K562 (cell line): ENCODE results near the gene DCTN2. TPM values are rescaled to one million over a fixed set of nuclear protein-coding genes. Genes with fewer than 3 reads are reported as not detected.

ENCODE experiments used
- CBFA2T3 ChIP-seq: fragments of 450-650 bp; IDR thresholded peaks from 2 replicates; pipeline ENCODE4 v1.6.1; 2017
- DEAF1 ChIP-seq: fragments of 450-650 bp; formaldehyde crosslinking; IDR thresholded peaks from 2 replicates; pipeline ENCODE4 v1.4.0; 2020; ENCODE audit warnings: mild to moderate bottlenecking, moderate library complexity
- DPF2 ChIP-seq: fragments of 450-650 bp; IDR thresholded peaks from 2 replicates; pipeline ENCODE4 v1.6.1; 2016
- FOXK2 ChIP-seq, 2 experiments: fragments of 450-650 bp; IDR thresholded peaks in 1 of 2; conservative IDR thresholded peaks in 1 of 2; 2 replicates each; pipeline ENCODE4 v1.6.1; 2016; ENCODE audit warnings: low read depth in 2 of 2, mild to moderate bottlenecking in 1 of 2
- FOXM1 ChIP-seq, 2 experiments: fragments of 450-650 bp in 1 of 2; sonication (generic) in 1 of 2; formaldehyde crosslinking in 1 of 2; IDR thresholded peaks; 2 replicates each; pipeline versions ENCODE4 v1.6.1 to v1.9.0; 2017 to 2022; ENCODE audit warnings: low read depth in 2 of 2, mild to moderate bottlenecking in 2 of 2, missing genetic modification reagents in 1 of 2, moderate library complexity in 1 of 2
- FOXP1 ChIP-seq: sonication (generic); formaldehyde crosslinking; IDR thresholded peaks from 2 replicates; pipeline ENCODE4 v1.8.0; 2022; ENCODE audit warnings: mild to moderate bottlenecking, missing genetic modification reagents
- GATAD2A ChIP-seq: fragments of 450-650 bp; IDR thresholded peaks from 2 replicates; pipeline ENCODE4 v1.6.1; 2017
- GTF2A2 ChIP-seq: IDR thresholded peaks from 2 replicates; pipeline ENCODE4 v1.6.1; 2016; ENCODE audit warnings: mild to moderate bottlenecking, missing genetic modification characterization, missing compliant biosample characterization
- GTF2B ChIP-seq: IDR thresholded peaks from 2 replicates; pipeline ENCODE4 v1.6.1; 2011; ENCODE audit not compliant: insufficient read length; ENCODE audit errors: extremely low read depth
- GTF2F1 ChIP-seq: IDR thresholded peaks from 2 replicates; pipeline ENCODE4 v1.6.1; 2011; ENCODE audit warnings: low read depth, low read length, improper control_type of control experiment
- HCFC1 ChIP-seq: IDR thresholded peaks from 2 replicates; pipeline ENCODE4 v1.6.1; 2012; ENCODE audit warnings: low read depth, low read length, improper control_type of control experiment
- MAFK ChIP-seq: IDR thresholded peaks from 2 replicates; pipeline ENCODE4 v1.6.1; 2011; ENCODE audit warnings: low read length, improper control_type of control experiment
- MAZ ChIP-seq, 2 experiments: fragments of 450-650 bp in 1 of 2; sonication (generic) in 1 of 2; formaldehyde crosslinking; IDR thresholded peaks in 1 of 2; conservative IDR thresholded peaks in 1 of 2; 2 replicates each; pipeline versions ENCODE4 v1.4.0 to v1.5.0; 2020; ENCODE audit warnings: mild to moderate bottlenecking in 1 of 2, missing genetic modification reagents in 1 of 2
- MITF ChIP-seq: IDR thresholded peaks from 2 replicates; pipeline ENCODE4 v1.6.1; 2014; ENCODE audit warnings: antibody characterized with exemption
- MTA2 ChIP-seq: fragments of 450-650 bp; IDR thresholded peaks from 2 replicates; pipeline ENCODE4 v1.6.1; 2016; ENCODE audit warnings: low read depth
- NCOA1 ChIP-seq: fragments of 450-650 bp; IDR thresholded peaks from 2 replicates; pipeline ENCODE4 v1.6.1; 2016; ENCODE audit warnings: low read depth
- NCOR1 ChIP-seq: fragments of 450-650 bp; IDR thresholded peaks from 2 replicates; pipeline ENCODE4 v1.6.1; 2016; ENCODE audit warnings: mild to moderate bottlenecking, moderate library complexity
- PKNOX1 ChIP-seq: fragments of 450-650 bp; IDR thresholded peaks from 2 replicates; pipeline ENCODE4 v1.6.1; 2016
- RB1 ChIP-seq: fragments of 450-650 bp; IDR thresholded peaks from 2 replicates; pipeline ENCODE4 v1.6.1; 2017; ENCODE audit warnings: low read depth, mild to moderate bottlenecking
- SMC3 ChIP-seq: conservative IDR thresholded peaks from 2 replicates; pipeline ENCODE4 v1.6.1; 2011; ENCODE audit warnings: low read depth, low read length, improper control_type of control experiment; ENCODE audit not compliant: insufficient read depth
- TAF1 ChIP-seq: IDR thresholded peaks from 2 replicates; pipeline ENCODE4 v1.6.1; 2011; ENCODE audit warnings: mild to moderate bottlenecking, low read length, moderate library complexity; ENCODE audit not compliant: insufficient read depth, control insufficient read depth, severe bottlenecking; ENCODE audit errors: extremely low read depth
- XRCC5 ChIP-seq: fragments of 200-400 bp; formaldehyde crosslinking; IDR thresholded peaks from 2 replicates; pipeline ENCODE4 v1.6.1; 2017; ENCODE audit warnings: low read depth, mild to moderate bottlenecking, low read length
- ZNF253 ChIP-seq: fragments of 250-450 bp; sonication (Bioruptor Pico); conservative IDR thresholded peaks from 2 replicates; pipeline ENCODE4 v1.6.1; 2021; ENCODE audit warnings: mild to moderate bottlenecking
- ZNF766 ChIP-seq: fragments of 200-800 bp; sonication (Bioruptor generic); conservative IDR thresholded peaks from 2 replicates; pipeline ENCODE4 v1.6.1; 2016; ENCODE audit warnings: missing genetic modification characterization, missing compliant biosample characterization
- polyA plus RNA-seq, 8 experiments: library from polyadenylated mRNA; depleted of rRNA in 4 of 8; stranded (reverse) in 5 of 8; unstranded in 3 of 8; fragments of >200 nt; fragmentation: Nextera tagmentation in 2 of 8; fragmentation: Illumina TruSeq in 1 of 8; extraction: Ambion mirVana in 2 of 8; extraction: Trizol in 1 of 8; gene quantifications; 2 replicates each; pipeline versions ENCODE4 v1.2.1 to v1.2.3, GENCODE V29; 2011 to 2014; ENCODE audit warnings: inconsistent platforms in 1 of 8, missing spikeins in 1 of 8
- total RNA-seq, 7 experiments: library from RNA; depleted of rRNA in 6 of 7; stranded (reverse); fragments of >200 nt in 6 of 7; fragmentation: Illumina TruSeq in 2 of 7; extraction: Trizol in 2 of 7; gene quantifications; 2 replicates each; pipeline versions ENCODE4 v1.2.1 to v1.2.3, GENCODE V29; 2011 to 2021; ENCODE audit warnings: low replicate concordance in 1 of 7

The DCTN2 gene
- total and polyA plus RNA-seq, 9 of the 15 experiments (the other 6 are each of a cell fraction or from before 2014, with no cell fraction given): 43.6 to 270 (median 125) TPM

- TF ChIP-seq HCFC1 (peak; percentile 32; the same call in 1 of the 2 replicates), CBFA2T3 (0 out of 2 replicates have a peak, but pooled peaks have one; percentile 3), FOXM1 (IDR thresholded peaks at IDR 0.05; ENCODE audit: low read depth) (no peak), FOXM1 (CRISPR knock-in tag; IDR thresholded peaks at IDR 0.05; ENCODE audit: low read depth) (no peak), XRCC5 (0 out of 2 replicates have a peak, but pooled peaks have one; percentile 60), GATAD2A (0 out of 2 replicates have a peak, but pooled peaks have one; percentile 45), NCOA1 (0 out of 2 replicates have a peak, but pooled peaks have one; percentile 24), FOXP1 (CRISPR knock-in tag) (no peak), SMC3 (peak; percentile 92), DEAF1 (CRISPR knock-in tag) (peak; percentile 90), ZNF766 (CRISPR knock-in tag) (0 out of 2 replicates have a peak, but pooled peaks have one; percentile 40), FOXK2 (conservative IDR thresholded peaks at IDR 0.05 in 1 of 2, IDR thresholded peaks at IDR 0.05 in 1 of 2; ENCODE audit: low read depth in 2 of 2) (no peak), ZNF253 (CRISPR knock-in tag) (no peak), PKNOX1 (no peak), MTA2 (no peak), MAZ (CRISPR knock-in tag; conservative IDR thresholded peaks at IDR 0.05 in 1 of 2, IDR thresholded peaks at IDR 0.05 in 1 of 2) (peak in 1 of 2 experiments; percentile 73; a peak in 1 of 4 replicates), MAFK (0 out of 2 replicates have a peak, but pooled peaks have one; percentile 17), GTF2B (no peak), RB1 (peak; percentile 70), NCOR1 (peak; percentile 35; the same call in 1 of the 2 replicates), DPF2 (0 out of 2 replicates have a peak, but pooled peaks have one; percentile 26), GTF2F1 (no peak), MITF (no peak), GTF2A2 (tag) (no peak), TAF1 (no peak)
Measured at GRCh38 chr12:57583008-57583831, 36.2 kb upstream of the DCTN2 start (continued).
